ENCODE data around the gene TMEM132D. TPM values are rescaled to one million over a fixed set of nuclear protein-coding genes. Genes with fewer than 3 reads are reported as not detected.

TMEM132D gene
- polyA plus RNA-seq, 1 donor from 2014 or later = 1.3 TPM

- Histone ChIP-seq H3K36me3 (ENCODE audit: insufficient read depth, low read length) (no peaks in the 10 kb centered on the region), H2AFZ (ENCODE audit: low read depth, low read length) (no peak overlapping the region), H3K9me2 (ENCODE audit: insufficient read depth, low read length) (no peaks in the 10 kb centered on the region), H3F3A (ENCODE audit: insufficient read depth, low read length, poor library complexity, severe bottlenecking) (no peaks in the 10 kb centered on the region), H3K27me3 (ENCODE audit: insufficient read depth, low read depth, low read length) (no peaks in the 10 kb centered on the region), H3K27ac (ENCODE audit: low read length) (no peak overlapping the region), H3K4me3 (ENCODE audit: low read length) (no peak overlapping the region), H3K9me3 (ENCODE audit: low read length) (no peaks in the 10 kb centered on the region), H3K4me2 (ENCODE audit: low read length) (no peak overlapping the region), H4K20me1 (ENCODE audit: insufficient read depth) (no peaks in the 10 kb centered on the region), H3K79me2 (replicated peaks; ENCODE audit: insufficient read depth, low read length) (no peaks in the 10 kb centered on the region), H3K9ac (ENCODE audit: low read length) (no peak overlapping the region)
- TF ChIP-seq EP300 (conservative IDR thresholded peaks at IDR 0.05; ENCODE audit: poor library complexity, severe bottlenecking) (peak; percentile 35), SMC3 (conservative IDR thresholded peaks at IDR 0.05; ENCODE audit: poor library complexity) (no peak), POLR2AphosphoS5 (IDR thresholded peaks at IDR 0.05) (no peak)
Observed at GRCh38 chr12:129503802-129504201, 400.0 kb downstream of the TMEM132D start.

GRCh38 chr12:129496226-129496625 lies 407.6 kb downstream of the TMEM132D start:
- Histone ChIP-seq H3K36me3 (ENCODE audit: insufficient read depth, low read length) (no peaks in the 10 kb centered on the region), H3K79me2 (replicated peaks; ENCODE audit: insufficient read depth, low read length) (no peaks in the 10 kb centered on the region), H3K9ac (ENCODE audit: low read length) (no peak overlapping the region), H2AFZ (ENCODE audit: low read depth, low read length) (no peak overlapping the region), H3K4me2 (ENCODE audit: low read length) (no peak overlapping the region), H3K27ac (ENCODE audit: low read length) (no peak overlapping the region), H3K9me3 (ENCODE audit: low read length) (no peaks in the 10 kb centered on the region), H4K20me1 (ENCODE audit: insufficient read depth) (no peaks in the 10 kb centered on the region), H3F3A (ENCODE audit: insufficient read depth, low read length, poor library complexity, severe bottlenecking) (no peaks in the 10 kb centered on the region), H3K9me2 (ENCODE audit: insufficient read depth, low read length) (no peaks in the 10 kb centered on the region), H3K4me3 (ENCODE audit: low read length) (no peak overlapping the region), H3K27me3 (ENCODE audit: insufficient read depth, low read depth, low read length) (no peaks in the 10 kb centered on the region)
- TF ChIP-seq RAD21 (conservative IDR thresholded peaks at IDR 0.05) (no peak), POLR2AphosphoS5 (IDR thresholded peaks at IDR 0.05) (no peak), CTCF (IDR thresholded peaks at IDR 0.05; ENCODE audit: poor library complexity, severe bottlenecking) (no peak), EP300 (conservative IDR thresholded peaks at IDR 0.05; ENCODE audit: poor library complexity, severe bottlenecking) (no peak), TAF1 (IDR thresholded peaks at IDR 0.05; ENCODE audit: low read depth) (no peak), EZH2 (IDR thresholded peaks at IDR 0.05; ENCODE audit: borderline replicate concordance, insufficient read depth, low read length, poor library complexity, severe bottlenecking) (no peak), SMC3 (conservative IDR thresholded peaks at IDR 0.05; ENCODE audit: poor library complexity) (no peak), MXI1 (conservative IDR thresholded peaks at IDR 0.05; ENCODE audit: poor library complexity, severe bottlenecking) (no peak), REST (IDR thresholded peaks at IDR 0.05; ENCODE audit: borderline replicate concordance) (no peak)

GRCh38 chr12:129494766-129495165 lies 409.1 kb downstream of the TMEM132D start:
- TF ChIP-seq RAD21 (conservative IDR thresholded peaks at IDR 0.05) = no peak
- TF ChIP-seq EZH2 (IDR thresholded peaks at IDR 0.05; ENCODE audit: borderline replicate concordance, insufficient read depth, low read length, poor library complexity, severe bottlenecking) = no peak
- no peak for TF ChIP-seq CTCF (IDR thresholded peaks at IDR 0.05; ENCODE audit: poor library complexity, severe bottlenecking)
- no peak for TF ChIP-seq POLR2AphosphoS5 (IDR thresholded peaks at IDR 0.05)
- no peak for TF ChIP-seq SMC3 (conservative IDR thresholded peaks at IDR 0.05; ENCODE audit: poor library complexity)
- TF ChIP-seq MXI1 (conservative IDR thresholded peaks at IDR 0.05; ENCODE audit: poor library complexity, severe bottlenecking) = no peak
- no peak for TF ChIP-seq REST (IDR thresholded peaks at IDR 0.05; ENCODE audit: borderline replicate concordance)
- no peak for TF ChIP-seq EP300 (conservative IDR thresholded peaks at IDR 0.05; ENCODE audit: poor library complexity, severe bottlenecking)
- TF ChIP-seq TAF1 (IDR thresholded peaks at IDR 0.05; ENCODE audit: low read depth) = no peak
- no peaks in the 10 kb centered on the region for H3F3A ChIP-seq (ENCODE audit: insufficient read depth, low read length, poor library complexity, severe bottlenecking)
- H3K27ac ChIP-seq (ENCODE audit: low read length) = no peak overlapping the region
- no peaks in the 10 kb centered on the region for H3K79me2 ChIP-seq (replicated peaks; ENCODE audit: insufficient read depth, low read length)
- no peak overlapping the region for H2AFZ ChIP-seq (ENCODE audit: low read depth, low read length)
- H3K36me3 ChIP-seq (ENCODE audit: insufficient read depth, low read length) = no peaks in the 10 kb centered on the region
- H3K4me3 ChIP-seq (ENCODE audit: low read length) = no peak overlapping the region
- H4K20me1 ChIP-seq (ENCODE audit: insufficient read depth) = no peaks in the 10 kb centered on the region
- no peak overlapping the region for H3K9ac ChIP-seq (ENCODE audit: low read length)
- H3K27me3 ChIP-seq (ENCODE audit: insufficient read depth, low read depth, low read length) = no peaks in the 10 kb centered on the region
- H3K9me2 ChIP-seq (ENCODE audit: insufficient read depth, low read length) = no peaks in the 10 kb centered on the region
- H3K4me2 ChIP-seq (ENCODE audit: low read length) = no peak overlapping the region
- no peaks in the 10 kb centered on the region for H3K9me3 ChIP-seq (ENCODE audit: low read length)

All from neural cell (in vitro differentiated cells).